ENCODE data around the gene DOC2A. TPM values are rescaled to one million over a fixed set of nuclear protein-coding genes. Genes with fewer than 3 reads are reported as not detected.

The DOC2A gene
- total RNA-seq, 1 experiment from 2014 or later = not detected

DNA sequence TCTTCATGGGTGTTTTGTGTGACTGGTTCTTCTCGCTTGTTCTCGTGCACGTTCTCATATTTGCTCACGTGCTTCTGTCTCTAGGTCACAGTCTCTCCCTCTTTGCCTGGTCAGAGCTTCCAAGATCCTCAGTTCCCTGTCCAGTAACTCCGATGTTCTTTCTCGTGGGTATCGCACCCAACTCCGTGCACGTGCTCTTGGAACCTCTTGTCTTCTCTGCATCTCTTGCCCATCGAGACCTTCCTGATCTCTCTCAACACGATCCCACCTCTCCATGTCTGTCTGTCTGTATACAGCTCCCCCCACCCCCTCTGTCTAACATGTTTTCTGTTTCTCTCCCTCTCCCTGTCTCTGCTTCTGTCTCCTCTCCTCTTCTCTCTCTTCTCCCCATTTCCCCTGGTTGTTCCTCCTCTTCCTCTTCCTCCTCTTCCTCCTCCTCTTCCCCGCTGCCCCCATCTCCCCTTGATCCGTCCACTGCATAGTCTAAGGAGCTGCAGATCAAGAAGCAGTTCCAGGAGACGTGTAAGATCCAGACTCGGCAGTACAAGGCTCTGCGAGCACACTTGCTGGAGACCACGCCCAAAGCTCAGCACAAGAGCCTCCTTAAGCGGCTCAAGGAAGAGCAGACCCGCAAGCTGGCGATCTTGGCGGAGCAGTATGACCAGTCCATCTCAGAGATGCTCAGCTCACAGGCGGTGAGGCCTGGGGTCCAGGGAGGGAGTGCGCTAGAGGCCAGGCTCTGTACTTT is 21.5 kb downstream of the DOC2A start:
- DNase-seq (ENCODE audit: low read depth) = no peak

DNA sequence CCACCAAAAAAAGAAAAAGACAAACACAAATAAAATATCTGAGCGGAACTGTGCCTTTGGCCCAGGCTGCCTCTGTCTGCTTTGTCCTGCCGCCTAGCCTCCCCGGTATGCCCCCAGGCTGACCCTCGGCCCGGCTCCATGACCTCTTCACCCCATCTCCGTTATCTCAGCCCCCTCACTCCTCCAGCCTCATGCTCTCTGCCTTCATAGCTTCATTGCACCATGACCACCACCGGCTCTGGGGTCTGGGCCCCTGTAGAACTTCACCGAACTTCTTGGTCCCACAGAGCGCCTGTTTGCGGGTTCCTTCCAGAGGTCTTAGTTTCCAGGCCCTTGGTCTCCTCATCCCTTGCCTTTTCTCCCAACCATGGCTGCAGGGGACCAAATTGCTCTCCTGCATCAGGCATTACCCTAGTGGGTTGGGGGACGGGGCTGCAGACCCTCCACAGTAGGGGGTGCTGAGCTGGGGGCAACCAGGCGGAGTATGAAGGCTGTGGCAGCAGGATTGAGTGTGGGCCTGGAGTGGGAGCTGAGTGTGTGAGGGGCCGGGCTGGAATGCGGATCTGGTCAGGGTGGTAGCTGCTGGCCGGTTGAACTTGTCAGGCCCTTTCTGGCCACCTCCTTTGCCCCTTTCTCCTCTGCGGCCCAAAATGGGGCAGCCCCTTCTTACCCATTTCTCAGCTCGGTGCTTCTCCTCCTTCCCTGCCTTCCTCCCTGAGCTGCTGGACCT is 22.3 kb downstream of the DOC2A start:
- DNase-seq (ENCODE audit: low read depth) = no peak

DNA sequence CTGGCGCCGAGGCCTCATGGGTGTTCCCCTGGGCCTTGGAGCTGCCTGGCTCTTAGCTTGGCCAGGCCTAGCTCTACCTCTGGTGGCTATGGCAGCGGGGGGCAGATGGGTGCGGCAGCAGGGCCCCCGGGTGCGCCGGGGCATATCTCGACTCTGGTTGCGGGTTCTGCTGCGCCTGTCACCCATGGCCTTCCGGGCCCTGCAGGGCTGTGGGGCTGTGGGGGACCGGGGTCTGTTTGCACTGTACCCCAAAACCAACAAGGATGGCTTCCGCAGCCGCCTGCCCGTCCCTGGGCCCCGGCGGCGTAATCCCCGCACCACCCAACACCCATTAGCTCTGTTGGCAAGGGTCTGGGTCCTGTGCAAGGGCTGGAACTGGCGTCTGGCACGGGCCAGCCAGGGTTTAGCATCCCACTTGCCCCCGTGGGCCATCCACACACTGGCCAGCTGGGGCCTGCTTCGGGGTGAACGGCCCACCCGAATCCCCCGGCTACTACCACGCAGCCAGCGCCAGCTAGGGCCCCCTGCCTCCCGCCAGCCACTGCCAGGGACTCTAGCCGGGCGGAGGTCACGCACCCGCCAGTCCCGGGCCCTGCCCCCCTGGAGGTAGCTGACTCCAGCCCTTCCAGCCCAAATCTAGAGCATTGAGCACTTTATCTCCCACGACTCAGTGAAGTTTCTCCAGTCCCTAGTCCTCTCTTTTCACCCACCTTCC is 23.3 kb downstream of the DOC2A start:
- no peak for DNase-seq (ENCODE audit: low read depth)

DNA sequence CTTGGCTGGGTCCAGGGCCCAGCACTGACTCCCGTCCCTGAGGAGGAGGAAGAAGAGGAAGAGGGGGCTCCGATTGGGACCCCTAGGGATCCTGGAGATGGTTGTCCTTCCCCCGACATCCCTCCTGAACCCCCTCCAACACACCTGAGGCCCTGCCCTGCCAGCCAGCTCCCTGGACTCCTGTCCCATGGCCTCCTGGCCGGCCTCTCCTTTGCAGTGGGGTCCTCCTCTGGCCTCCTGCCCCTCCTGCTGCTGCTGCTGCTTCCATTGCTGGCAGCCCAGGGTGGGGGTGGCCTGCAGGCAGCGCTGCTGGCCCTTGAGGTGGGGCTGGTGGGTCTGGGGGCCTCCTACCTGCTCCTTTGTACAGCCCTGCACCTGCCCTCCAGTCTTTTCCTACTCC is 23.9 kb downstream of the DOC2A start:
- DNase-seq (ENCODE audit: low read depth) = no peak

DNA sequence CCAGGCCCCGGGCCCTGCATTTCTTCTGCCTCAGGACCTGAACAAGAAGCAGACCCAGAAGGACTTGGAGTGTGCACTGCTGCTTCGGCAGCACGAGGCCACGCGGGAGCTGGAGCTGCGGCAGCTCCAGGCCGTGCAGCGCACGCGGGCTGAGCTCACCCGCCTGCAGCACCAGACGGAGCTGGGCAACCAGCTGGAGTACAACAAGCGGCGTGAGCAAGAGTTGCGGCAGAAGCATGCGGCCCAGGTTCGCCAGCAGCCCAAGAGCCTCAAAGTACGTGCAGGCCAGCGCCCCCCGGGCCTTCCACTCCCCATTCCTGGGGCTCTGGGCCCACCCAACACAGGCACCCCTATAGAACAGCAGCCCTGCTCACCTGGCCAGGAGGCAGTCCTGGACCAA is 24.6 kb downstream of the DOC2A start:
- no peak for DNase-seq (ENCODE audit: low read depth)

DNA sequence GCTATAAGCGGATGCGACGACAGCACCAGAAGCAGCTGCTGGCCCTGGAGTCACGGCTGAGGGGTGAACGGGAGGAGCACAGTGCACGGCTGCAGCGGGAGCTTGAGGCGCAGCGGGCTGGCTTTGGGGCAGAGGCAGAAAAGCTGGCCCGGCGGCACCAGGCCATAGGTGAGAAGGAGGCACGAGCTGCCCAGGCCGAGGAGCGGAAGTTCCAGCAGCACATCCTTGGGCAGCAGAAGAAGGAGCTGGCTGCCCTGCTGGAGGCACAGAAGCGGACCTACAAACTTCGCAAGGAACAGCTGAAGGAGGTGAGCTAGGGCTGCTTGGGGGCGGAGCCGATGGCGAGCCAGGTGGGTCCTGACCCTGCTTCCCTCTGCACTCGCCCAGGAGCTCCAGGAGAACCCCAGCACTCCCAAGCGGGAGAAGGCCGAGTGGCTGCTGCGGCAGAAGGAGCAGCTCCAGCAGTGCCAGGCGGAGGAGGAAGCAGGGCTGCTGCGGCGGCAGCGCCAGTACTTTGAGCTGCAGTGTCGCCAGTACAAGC is 25.5 kb downstream of the DOC2A start:
- DNase-seq (ENCODE audit: low read depth) = no peak

DNA sequence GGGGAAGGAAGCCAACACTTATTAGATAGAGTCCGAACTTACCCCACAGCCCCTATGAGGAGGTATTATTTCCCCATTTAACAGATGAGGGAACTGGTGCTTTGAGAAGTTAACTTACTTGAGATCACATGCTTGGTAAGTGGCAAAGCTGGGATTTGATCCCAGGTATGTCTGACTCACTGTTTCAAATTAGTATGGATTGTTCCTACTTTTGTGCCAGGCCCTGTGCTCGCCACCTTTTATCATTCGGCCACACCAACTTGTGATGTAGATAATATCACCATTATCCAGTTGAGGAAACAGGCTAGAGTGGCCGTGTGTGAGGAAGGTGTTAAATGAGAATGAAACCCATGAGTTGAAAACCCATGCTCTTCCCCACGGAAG is 26.1 kb downstream of the DOC2A start:
- DNase-seq (ENCODE audit: low read depth) = no peak

DNA sequence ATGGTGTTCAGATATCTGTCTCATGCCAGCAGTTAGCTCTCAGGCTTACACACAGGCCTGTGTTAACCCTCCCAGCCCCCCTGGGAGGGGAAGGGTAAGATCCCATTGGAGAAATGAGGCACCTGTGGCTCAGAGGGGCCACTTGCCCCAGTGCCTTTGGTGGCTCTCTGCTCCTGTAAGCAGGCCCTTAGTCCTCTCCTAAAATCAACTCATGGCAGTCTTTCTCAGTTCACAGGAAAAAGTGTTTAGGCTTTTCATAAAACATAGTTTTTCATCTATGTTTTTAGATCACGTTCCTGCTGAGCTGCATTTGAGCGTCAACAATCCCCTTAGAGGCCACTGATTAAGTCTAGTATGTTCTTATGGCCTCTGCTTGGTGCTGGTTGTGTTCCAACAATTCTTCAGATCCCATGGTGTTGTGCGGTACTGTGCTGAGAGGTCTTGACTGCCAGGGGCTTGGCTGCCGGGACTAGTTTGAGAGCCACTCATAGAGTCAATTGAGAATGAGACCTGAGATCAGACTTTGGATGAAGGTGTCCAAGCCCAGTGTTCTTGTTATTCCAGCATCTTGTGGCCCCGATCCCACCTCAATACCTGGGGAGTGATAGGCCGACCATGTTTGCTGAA is 26.6 kb downstream of the DOC2A start:
- DNase-seq (ENCODE audit: low read depth) = no peak

DNA sequence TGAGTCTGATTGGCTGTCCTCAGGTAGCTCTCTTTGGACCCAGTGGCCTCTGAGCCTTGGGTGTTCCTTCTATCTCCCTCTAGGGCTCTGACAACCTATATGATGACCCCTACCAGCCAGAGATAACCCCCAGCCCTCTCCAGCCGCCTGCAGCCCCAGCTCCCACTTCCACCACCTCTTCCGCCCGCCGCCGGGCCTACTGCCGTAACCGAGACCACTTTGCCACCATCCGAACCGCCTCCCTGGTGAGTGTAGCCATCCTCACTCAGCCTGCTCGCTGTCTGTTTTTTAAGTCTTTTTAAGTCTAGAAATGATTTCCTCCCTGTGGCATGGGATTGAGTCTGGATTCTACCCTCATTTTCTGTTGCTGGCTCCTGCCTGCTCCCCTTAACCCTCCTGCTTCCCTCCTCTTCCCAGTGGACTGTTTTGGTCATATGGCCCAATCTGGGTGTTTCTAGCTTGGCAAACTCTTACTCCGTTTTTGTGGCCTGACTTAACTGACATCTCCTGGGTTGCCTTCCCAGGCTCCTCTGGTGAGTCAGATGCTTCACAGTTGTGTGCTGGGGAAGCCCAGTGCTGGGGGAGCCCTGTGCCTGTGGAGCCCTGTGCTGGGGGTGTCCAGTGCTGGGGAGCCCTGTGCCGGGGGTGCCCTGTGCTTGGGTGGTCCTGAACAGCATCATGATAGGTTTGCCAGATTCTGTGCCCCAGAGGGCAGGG is 27.2 kb downstream of the DOC2A start:
- no peak for DNase-seq (ENCODE audit: low read depth)

DNA sequence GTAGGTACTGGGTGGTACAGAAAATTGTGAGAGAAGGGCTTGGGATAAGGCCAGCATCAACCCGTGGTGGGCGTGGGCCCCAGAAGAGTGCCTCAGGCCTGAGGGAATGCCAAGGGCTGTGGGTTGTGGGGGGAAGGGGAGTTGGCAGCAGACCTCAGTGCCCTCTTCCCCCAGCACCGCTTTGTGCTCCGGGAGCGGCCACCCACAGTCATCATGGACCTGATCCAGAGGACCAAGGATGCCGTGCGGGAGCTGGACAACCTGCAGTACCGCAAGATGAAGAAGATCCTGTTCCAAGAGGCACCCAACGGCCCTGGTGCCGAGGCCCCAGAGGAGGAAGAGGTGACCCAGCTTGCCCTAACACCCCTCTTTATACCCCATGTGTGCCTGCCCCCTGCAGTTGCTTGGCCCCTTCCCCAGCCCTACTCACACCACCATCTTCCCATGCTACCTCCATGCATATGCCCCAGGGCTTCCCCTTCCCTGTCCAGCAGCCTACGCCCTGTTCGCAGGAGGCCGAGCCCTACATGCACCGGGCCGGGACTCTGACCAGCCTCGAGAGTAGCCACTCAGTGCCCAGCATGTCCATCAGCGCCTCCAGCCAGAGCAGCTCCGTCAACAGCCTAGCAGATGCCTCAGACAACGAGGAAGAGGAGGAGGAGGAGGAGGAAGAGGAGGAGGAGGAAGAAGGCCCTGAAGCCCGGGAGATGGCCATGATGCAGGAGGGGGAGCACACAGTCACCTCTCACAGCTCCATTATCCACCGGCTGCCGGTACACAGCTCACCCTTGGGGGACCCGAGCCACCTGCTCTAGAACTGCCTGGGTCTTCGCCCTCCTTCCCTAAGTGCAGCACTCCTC is 28.0 kb downstream of the DOC2A start:
- DNase-seq (ENCODE audit: low read depth) = no peak

DNA sequence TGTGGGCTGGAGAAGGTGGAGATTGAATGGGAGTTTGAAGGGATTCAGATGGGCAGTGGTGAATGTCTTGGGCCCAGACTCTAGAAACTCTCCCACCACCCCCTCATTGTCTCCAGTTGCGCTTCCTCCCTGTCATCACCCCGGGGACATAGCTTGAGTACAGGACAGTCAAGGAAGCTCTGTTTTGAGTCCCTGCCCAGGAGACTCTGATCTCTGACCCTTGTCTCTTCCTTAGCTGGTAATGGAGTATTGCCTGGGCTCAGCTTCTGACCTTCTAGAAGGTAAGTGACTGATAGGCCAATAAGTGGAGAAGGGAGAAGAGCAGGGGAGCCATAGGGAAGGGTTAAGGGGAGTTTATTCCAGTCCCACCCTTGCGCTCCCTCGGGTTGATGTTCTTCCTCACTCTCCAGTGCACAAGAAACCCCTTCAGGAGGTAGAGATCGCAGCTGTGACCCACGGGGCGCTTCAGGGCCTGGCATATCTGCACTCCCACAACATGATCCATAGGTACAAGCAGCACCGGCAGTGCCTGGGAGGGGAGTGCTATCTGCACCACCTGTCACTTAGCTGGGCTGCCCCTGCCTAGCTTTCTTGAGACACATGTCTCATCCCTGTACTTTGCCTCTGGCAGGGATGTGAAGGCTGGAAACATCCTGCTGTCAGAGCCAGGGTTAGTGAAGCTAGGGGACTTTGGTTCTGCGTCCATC is 32.1 kb downstream of the DOC2A start:
- no peak for DNase-seq (ENCODE audit: low read depth)

DNA sequence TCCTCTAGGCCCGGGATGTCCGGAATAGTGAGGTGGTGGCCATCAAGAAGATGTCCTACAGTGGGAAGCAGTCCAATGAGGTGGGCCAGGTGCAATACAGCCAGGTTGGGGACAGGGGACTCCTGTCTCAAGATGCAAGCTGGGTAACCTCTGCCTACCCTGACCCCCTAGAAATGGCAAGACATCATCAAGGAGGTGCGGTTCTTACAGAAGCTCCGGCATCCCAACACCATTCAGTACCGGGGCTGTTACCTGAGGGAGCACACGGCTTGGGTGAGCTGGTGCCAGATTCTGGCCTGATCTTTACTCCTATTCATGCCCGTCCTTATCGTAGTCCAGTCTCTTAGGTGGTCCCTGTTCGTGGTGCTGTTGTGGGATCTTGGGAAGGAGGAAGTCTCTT is 32.7 kb downstream of the DOC2A start:
- DNase-seq (ENCODE audit: low read depth) = no peak

DNA sequence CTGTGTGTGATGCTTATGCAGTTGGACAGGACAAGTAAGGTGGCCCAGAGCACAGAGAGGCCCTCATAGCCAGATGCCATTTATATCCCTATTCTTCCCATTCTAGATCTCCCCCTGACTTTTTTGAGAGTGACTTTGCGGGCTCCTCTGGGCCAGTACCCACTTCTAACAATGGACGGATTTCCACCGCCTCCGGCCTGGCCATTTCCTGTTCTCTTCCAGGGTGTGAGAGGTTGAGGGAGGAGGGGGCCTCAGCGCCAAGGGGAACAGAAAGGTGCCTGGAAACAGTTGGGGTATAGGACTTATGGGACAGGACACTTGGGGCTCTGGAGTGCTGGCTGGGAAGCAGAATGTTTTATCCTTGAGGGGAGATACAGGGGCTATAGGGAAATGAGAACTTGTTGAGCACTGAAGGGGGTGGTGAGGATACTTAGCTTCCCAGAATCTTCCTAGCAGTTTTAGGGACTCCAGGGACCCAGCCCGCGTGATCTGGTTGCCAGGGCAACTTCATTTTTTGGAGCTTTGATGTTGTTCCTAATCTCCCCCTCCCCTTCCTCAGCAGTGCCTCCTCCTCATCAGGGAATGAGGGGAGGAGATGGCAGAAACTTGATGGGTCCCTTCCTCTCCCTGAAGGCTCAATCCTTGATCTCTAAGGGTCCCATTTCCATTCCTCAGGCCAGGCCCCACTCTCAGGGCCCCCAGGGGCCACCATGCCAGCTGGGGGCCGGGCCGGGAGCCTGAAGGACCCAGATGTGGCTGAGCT is 33.6 kb downstream of the DOC2A start:
- DNase-seq (ENCODE audit: low read depth) = no peak

DNA sequence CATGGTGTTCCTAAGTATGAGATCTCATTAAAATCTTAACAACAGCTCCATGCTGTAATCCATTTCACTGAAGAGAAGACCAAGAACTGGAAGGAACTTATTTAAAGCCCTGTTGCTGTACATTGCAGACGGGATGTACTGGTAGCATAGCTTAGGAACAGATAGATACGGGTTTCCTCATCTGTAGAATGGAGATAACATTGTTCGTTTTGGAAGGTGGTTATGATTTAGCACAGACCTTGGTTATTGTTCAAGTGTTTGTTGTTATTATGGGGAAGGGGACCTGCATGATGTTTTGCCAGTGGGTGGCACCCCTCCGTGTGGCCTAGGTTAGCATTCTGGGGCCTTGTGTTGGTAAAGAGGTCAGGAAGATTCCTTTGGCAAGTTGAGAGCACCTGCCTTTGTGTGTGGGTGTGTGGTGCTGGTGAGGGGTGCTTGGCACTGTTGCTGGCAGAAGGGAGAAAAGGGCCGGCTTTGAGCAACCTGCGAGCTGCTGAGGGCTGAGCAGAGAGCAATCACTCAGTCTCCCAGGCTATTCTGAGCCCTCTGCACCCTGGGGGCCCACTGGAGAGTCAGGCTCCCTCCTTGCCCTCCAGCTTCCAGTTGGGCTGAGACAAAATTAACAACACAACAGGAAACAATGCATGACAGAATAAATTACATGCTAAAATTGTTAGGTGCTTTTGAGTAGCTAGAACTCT is 34.9 kb downstream of the DOC2A start:
- DNase-seq (ENCODE audit: low read depth) = no peak

DNA sequence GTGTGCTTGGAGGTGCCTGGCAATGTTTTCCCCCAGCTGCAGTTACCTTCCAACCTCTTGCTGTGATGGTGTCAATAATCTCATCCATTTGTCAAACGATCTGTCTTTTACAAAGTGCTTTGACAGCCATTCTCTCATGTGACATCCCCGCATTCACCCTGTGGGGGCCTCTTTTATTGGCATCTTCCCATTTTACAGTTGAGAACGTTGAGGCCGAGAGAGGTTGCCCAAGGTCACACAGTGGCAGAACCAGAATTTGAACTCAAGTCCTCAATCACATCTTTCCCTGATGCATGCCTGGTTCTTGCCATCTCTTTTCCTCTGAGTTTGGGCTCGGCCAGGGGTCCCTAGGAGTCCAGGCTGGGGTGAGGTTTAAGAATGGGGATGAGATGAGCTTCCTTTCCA is 35.7 kb downstream of the DOC2A start:
- no peak for DNase-seq (ENCODE audit: low read depth)

DNA sequence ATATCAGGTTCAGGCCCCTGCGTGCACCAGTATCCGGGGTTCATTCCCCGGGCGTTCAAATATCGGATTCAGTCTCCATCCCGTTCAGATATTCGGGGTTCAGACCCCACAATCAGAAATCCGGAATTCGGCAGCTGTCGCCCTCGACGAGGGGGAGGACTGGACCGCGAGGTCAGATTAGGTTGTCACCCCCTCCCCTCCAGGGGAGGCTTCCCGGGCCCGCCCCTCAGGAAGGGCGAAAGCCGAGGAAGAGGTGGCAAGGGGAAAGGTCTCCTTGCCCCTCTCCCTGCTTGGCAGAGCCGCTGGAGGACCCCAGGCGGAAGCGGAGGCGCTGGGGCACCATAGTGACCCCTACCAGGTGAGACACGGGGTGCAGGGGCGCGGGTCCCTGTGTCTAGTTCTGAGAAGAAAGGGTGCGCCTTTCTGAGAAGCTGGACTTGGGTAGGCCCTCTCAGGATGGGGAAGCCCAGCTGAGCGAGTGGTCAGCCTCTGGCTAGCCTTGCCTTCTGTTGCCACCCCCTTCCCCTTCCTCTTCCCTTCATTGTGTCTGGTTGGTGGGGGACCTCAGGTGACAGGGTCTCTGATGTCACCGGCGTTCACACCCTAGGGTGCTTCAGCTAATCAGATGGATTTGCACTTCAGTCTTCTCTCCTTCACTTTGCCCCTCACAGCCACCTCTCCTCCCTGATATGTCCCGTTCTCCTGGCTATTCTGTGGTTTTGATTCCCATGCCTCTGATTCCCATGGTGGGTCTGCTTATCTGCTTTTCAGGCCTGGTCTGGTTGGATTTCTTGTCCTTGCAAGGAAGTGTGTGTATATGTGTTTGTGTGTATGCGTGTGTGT is 36.3 kb downstream of the DOC2A start:
- DNase-seq (ENCODE audit: low read depth) = no peak

Data from RPMI7951 (cell line).